Measurements from ENCODE around the gene CC2D2B.
A peak's percentile ranks its signal among the peaks of the same experiment; 100 is the strongest.
"Not testable (repeated sequence)": the region's sequence is repeated elsewhere in the genome, so short reads cannot be mapped to it uniquely, and the experiment has no call there.

CC2D2B gene

GRCh38 chr10:95906677-95907455, 909 bp upstream of the CC2D2B start:
- peak in 1 of 2 donors; percentile 48 for DNase-seq

GRCh38 chr10:95908450-95908849, 675 bp downstream of the CC2D2B start:
- DNase-seq, result no peak

- no peak for DNase-seq
Observed at GRCh38 chr10:95909561-95909960, 1.8 kb downstream of the CC2D2B start.

GRCh38 chr10:95916039-95916438, 8.3 kb downstream of the CC2D2B start:
- not testable (repeated sequence) for DNase-seq

GRCh38 chr10:95920798-95921426, 13.1 kb downstream of the CC2D2B start:
- DNase-seq, result no peak

- DNase-seq, result no peak
Observed at GRCh38 chr10:95925033-95925432, 17.3 kb downstream of the CC2D2B start.

GRCh38 chr10:95935429-95935828, 27.7 kb downstream of the CC2D2B start:
- DNase-seq, result no peak

GRCh38 chr10:95941115-95941514, 33.3 kb downstream of the CC2D2B start:
- DNase-seq, result no peak

- no peak for DNase-seq
Observed at GRCh38 chr10:95963202-95963990, 55.6 kb downstream of the CC2D2B start.

- no peak for DNase-seq
Observed at GRCh38 chr10:95963991-95964389, 56.2 kb downstream of the CC2D2B start.

GRCh38 chr10:95964756-95965155, 57.0 kb downstream of the CC2D2B start:
- DNase-seq, result no peak

- no peak for DNase-seq
Observed at GRCh38 chr10:95976362-95977229, 68.8 kb downstream of the CC2D2B start.

- no peak for DNase-seq
Observed at GRCh38 chr10:95982200-95982599, 74.4 kb downstream of the CC2D2B start.

- DNase-seq, result no peak
Observed at GRCh38 chr10:95987685-95988426, 80.1 kb downstream of the CC2D2B start.

- no peak for DNase-seq
Observed at GRCh38 chr10:95988702-95989101, 80.9 kb downstream of the CC2D2B start.

GRCh38 chr10:95994376-95994775, 86.6 kb downstream of the CC2D2B start:
- DNase-seq, result not testable (repeated sequence)

- DNase-seq, result no peak
Observed at GRCh38 chr10:95998255-95998784, 90.5 kb downstream of the CC2D2B start.

GRCh38 chr10:96013956-96014355, 106.2 kb downstream of the CC2D2B start:
- no peak for DNase-seq

- no peak for DNase-seq
Observed at GRCh38 chr10:96014473-96015102, 106.8 kb downstream of the CC2D2B start.

GRCh38 chr10:96017191-96017687, 109.5 kb downstream of the CC2D2B start:
- peak; percentile 5 to 24 for DNase-seq

- DNase-seq, result no peak
Observed at GRCh38 chr10:96021332-96021731, 113.6 kb downstream of the CC2D2B start.

Measured in hippocampal formation (tissue), 2 donors.